HCT116 (cell line): ENCODE measurements around the gene C3orf20.

ENCODE experiments used
- EGR1 ChIP-seq: IDR thresholded peaks from 2 replicates; pipeline ENCODE4 v1.6.1; 2012; ENCODE audit warnings: low read depth
- SRF ChIP-seq: IDR thresholded peaks from 2 replicates; pipeline ENCODE4 v1.6.1; 2012; ENCODE audit warnings: low read depth
- TF ChIP-seq, protein P1 (sequence below), 3 experiments: fragments of 200-600 bp in 1 of 3; sonication (generic) in 1 of 3; IDR thresholded peaks in 2 of 3; conservative IDR thresholded peaks in 1 of 3; 2 replicates each; pipeline ENCODE4 v1.5.1; 2012 to 2017; ENCODE audit warnings: low read depth in 2 of 3, low read length in 2 of 3, antibody characterized with exemption in 1 of 3, borderline replicate concordance in 1 of 3, control low read depth in 1 of 3, mild to moderate bottlenecking in 1 of 3, mixed read lengths in 1 of 3, mixed run types in 1 of 3, moderate library complexity in 1 of 3; ENCODE audit not compliant: insufficient read depth in 1 of 3

DNA sequence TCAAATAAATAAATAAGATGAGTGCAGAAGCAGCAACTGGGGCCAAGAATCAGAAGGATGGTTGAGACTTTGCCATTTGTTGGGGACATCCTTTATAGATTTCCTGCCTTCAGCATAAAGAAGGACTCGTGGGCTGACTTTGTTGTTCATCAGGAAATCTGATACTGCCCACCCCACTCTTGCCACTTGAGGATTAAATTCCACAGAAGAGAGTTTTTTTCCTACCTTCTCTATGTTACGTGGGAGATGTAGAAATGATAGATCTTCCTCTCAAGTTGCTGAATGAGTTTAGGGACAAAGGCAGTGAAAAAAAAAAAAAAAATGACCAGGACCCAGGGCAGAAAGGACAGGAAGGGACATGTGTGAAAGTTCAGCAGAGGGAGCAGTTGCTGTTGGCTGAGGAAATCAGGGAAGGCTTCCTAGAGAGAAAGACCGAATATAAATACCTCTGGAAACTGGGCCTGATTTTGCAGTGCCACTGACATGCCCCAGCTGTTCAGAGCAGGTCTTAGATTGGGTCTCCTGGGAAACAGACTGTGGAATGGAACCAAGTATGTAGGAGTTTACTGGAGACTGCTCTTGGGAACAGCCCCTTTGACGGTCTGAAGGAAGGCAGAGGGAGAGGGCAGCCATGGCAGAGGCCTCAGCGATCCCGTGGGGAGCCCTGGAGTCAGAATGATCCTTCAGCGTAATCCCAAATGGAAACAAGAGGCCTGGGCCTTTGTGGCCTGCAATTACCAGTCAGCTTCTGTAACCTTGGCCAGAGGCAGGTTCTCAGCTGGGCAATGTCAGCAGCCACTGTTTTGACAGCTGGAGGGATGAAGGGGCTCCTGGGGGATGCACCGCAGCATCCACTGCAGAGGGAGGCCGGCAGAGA is 50.9 kb downstream of the C3orf20 start:
- no peak for TF ChIP-seq SRF
- TF ChIP-seq, protein P1, sequence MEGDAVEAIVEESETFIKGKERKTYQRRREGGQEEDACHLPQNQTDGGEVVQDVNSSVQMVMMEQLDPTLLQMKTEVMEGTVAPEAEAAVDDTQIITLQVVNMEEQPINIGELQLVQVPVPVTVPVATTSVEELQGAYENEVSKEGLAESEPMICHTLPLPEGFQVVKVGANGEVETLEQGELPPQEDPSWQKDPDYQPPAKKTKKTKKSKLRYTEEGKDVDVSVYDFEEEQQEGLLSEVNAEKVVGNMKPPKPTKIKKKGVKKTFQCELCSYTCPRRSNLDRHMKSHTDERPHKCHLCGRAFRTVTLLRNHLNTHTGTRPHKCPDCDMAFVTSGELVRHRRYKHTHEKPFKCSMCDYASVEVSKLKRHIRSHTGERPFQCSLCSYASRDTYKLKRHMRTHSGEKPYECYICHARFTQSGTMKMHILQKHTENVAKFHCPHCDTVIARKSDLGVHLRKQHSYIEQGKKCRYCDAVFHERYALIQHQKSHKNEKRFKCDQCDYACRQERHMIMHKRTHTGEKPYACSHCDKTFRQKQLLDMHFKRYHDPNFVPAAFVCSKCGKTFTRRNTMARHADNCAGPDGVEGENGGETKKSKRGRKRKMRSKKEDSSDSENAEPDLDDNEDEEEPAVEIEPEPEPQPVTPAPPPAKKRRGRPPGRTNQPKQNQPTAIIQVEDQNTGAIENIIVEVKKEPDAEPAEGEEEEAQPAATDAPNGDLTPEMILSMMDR (IDR thresholded peaks at IDR 0.05 in 2 of 3, conservative IDR thresholded peaks at IDR 0.05 in 1 of 3; ENCODE audit: borderline replicate concordance in 1 of 3, insufficient read depth in 1 of 3, low read depth in 2 of 3, low read length in 2 of 3): no peak
- TF ChIP-seq EGR1: no peak
